ENCODE data around the gene LAMA4.
"Not testable (repeated sequence)": the region's sequence is repeated elsewhere in the genome, so short reads cannot be mapped to it uniquely, and the experiment has no call there.

Gene LAMA4

DNA sequence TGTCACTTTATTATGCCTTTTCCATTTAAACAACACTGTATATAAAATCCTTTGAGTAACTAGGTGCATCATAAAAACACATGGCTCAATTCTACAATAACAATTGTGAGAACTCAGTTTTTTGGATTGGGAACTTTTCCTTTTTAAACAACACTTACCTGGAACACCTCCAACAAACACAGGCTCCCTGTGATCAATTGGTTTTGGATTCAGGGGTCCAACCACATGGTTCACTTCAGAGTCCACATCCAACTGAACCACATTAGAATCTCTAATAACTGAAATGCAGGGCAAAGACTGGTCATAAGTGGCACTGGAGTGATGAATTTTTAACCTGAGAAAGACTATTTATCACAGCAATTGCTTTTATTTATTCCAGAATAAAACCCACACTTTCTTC is 140.4 kb downstream of the LAMA4 start:
- in situ Hi-C loops (cut with HindIII; ENCODE audit: low sequenced_read_pairs): no loop called here
- TF ChIP-seq, protein P1, sequence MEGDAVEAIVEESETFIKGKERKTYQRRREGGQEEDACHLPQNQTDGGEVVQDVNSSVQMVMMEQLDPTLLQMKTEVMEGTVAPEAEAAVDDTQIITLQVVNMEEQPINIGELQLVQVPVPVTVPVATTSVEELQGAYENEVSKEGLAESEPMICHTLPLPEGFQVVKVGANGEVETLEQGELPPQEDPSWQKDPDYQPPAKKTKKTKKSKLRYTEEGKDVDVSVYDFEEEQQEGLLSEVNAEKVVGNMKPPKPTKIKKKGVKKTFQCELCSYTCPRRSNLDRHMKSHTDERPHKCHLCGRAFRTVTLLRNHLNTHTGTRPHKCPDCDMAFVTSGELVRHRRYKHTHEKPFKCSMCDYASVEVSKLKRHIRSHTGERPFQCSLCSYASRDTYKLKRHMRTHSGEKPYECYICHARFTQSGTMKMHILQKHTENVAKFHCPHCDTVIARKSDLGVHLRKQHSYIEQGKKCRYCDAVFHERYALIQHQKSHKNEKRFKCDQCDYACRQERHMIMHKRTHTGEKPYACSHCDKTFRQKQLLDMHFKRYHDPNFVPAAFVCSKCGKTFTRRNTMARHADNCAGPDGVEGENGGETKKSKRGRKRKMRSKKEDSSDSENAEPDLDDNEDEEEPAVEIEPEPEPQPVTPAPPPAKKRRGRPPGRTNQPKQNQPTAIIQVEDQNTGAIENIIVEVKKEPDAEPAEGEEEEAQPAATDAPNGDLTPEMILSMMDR (IDR thresholded peaks at IDR 0.05; ENCODE audit: low read depth, low read length, missing control alignments): no peak
- peak; percentile 35 for DNase-seq (ENCODE audit: low read depth)
- H3K4me3 ChIP-seq (ENCODE audit: low read depth, low read length): no peak overlapping the region

DNA sequence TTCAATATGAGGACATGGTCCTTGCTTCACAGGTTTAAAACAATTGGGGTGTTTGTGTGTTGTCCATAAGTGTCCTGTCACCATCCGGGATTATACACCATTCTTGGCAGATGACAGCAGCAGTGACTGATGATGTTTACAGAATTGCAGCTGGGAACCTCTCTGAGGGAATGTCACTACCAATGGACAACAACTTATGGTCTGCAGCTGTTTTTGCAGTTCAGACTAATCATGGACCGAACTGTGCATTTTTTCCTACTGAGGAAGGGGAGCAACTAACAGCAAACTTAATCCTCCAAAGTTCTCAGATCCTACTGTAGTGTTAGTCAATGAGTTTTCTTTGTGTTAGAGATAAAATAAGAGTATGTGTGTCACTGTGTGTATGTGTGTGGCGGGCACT is 140.9 kb downstream of the LAMA4 start:
- TF ChIP-seq, protein P1 (IDR thresholded peaks at IDR 0.05; ENCODE audit: low read depth, low read length, missing control alignments): no peak
- in situ Hi-C loops (cut with HindIII; ENCODE audit: low sequenced_read_pairs): no loop called here
- no peak for DNase-seq (ENCODE audit: low read depth)
- H3K4me3 ChIP-seq (ENCODE audit: low read depth, low read length): no peak overlapping the region

DNA sequence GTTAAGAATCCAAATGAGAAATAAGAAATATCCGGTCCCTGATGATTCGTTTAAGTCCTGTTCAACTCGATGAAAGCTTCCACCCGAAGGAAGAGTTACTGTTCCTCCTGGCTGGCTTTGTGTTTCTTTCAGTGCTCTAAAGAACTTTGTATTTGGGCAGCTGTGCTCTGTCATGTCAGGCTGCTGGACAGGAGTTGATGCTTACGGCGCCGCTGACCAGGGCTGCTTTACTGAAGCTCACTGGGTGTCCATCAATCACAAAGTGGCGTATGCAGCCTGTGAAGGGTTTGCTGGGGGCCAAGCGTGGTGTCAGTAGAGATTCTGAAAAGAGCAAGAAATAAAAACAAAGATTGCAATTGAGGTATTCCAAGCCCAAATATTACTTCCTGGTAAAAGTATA is 145.1 kb downstream of the LAMA4 start:
- DNase-seq (ENCODE audit: low read depth): no peak
- H3K4me3 ChIP-seq (ENCODE audit: low read depth, low read length): no peak overlapping the region
- TF ChIP-seq, protein P1 (IDR thresholded peaks at IDR 0.05; ENCODE audit: low read depth, low read length, missing control alignments): no peak
- in situ Hi-C loops (cut with HindIII; ENCODE audit: low sequenced_read_pairs): no loop called here

DNA sequence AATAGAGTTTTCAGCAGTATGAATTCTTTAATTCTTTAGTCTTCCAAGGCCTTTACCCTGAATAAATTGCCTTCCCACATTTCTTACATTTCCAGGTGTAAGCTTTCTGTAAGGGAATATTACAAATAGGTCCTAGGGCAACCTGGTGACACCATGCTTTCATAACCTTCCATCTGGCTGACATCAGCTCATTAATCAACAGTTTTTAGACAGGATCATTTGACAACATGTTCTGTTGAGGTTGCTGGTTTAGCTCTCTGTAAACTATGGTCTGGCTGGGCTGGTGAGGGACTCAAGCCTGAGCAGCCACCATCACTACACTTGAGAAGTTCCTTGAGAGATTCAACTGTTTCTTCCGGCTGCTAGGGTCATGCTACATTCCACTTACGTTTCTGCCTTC is 147.8 kb downstream of the LAMA4 start:
- in situ Hi-C loops (cut with HindIII; ENCODE audit: low sequenced_read_pairs): no loop called here
- no peak overlapping the region for H3K4me3 ChIP-seq (ENCODE audit: low read depth, low read length)
- no peak for DNase-seq (ENCODE audit: low read depth)
- TF ChIP-seq, protein P1 (IDR thresholded peaks at IDR 0.05; ENCODE audit: low read depth, low read length, missing control alignments): no peak

DNA sequence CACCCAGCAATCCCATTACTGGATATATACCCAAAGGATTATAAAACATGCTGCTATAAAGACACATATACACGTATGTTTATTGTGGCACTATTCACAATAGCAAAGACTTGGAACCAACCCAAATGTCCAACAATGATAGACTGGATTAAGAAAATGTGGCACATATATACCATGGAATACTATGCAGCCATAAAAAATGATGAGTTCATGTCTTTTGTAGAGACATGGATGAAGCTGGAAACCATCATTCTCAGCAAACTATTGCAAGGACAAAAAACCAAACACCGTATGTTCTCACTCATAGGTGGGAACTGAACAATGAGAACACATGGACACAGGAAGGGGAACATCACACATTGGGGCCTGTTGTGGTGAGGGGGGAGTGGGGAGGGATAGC is 148.3 kb downstream of the LAMA4 start:
- in situ Hi-C loops (cut with HindIII; ENCODE audit: low sequenced_read_pairs); H3K4me3 ChIP-seq (ENCODE audit: low read depth, low read length); DNase-seq (ENCODE audit: low read depth): not testable (repeated sequence)

DNA sequence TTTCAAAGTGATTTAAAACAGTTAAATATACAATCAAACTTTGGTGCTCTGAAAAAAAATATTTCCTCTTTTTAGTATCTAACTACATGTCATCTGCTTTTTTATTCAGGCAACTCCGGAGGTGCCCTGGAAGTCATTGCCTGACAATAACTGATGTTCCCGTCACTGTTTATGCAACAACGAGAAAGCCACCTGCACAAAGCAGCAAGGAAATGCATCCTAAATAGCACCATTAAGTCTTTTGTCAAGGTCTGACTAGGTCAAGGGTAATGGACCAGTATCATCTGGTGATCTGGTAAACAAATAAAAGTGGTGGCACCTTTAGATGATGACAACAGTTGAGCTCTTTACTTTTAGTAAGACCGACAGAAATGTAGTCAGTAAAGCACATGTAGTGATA is 153.8 kb downstream of the LAMA4 start:
- in situ Hi-C loops (cut with HindIII; ENCODE audit: low sequenced_read_pairs): no loop called here
- H3K4me3 ChIP-seq (ENCODE audit: low read depth, low read length): no peak overlapping the region
- TF ChIP-seq, protein P1 (IDR thresholded peaks at IDR 0.05; ENCODE audit: low read depth, low read length, missing control alignments): no peak
- no peak for DNase-seq (ENCODE audit: low read depth)

DNA sequence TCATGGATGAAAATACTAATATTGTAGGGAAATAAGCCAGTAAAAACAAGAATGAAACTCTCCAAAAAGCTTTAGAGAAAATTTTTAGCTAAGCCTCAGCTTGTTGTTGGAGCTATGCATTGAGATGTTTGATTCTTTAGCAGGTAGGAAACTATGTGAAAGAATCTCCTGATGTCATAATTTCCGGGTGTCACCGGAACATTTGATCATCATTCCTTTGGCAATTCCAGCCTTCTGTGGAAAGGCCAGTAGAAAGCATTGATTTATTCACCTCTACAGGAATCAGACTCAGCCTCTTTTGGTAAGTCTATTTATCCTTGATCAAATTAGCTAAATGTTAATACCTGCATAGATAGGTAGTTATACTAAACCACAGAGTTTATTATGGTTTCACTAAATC is 157.5 kb downstream of the LAMA4 start:
- H3K4me3 ChIP-seq (ENCODE audit: low read depth, low read length): no peak overlapping the region
- DNase-seq (ENCODE audit: low read depth): no peak
- TF ChIP-seq, protein P1 (IDR thresholded peaks at IDR 0.05; ENCODE audit: low read depth, low read length, missing control alignments): no peak
- in situ Hi-C loops (cut with HindIII; ENCODE audit: low sequenced_read_pairs): no loop called here

Data from astrocyte of the cerebellum (primary cell).